ENCODE data around the gene TMEM89. TPM values are rescaled to one million over a fixed set of nuclear protein-coding genes. Genes with fewer than 3 reads are reported as not detected.

The TMEM89 gene
- total RNA-seq, 1 donor from 2014 or later, result not detected

DNA sequence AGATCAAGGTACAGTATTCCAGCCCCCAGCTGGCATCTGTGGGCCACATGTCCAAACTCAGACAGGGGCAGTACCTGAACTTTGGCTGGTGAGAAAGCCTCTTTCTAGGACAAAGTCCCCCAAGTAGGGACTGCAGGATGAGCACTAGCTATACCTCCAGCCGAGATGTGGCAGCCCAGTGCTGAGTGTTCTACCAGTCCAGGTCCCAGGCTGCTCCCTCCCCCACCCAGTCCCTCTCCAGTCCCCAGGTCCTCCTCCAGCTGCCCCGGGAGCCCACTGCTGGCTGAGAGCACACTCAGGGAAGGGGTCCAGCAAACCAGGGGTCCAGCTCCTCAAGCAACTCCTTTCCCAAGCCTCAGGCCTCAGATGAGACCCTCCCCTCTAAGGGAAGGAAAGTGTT, 12.2 kb upstream of the TMEM89 start:
- peak overlapping the region; percentile 81 for H3K4me2 ChIP-seq
- H3K9me3 ChIP-seq (ENCODE audit: low read depth), result no peaks in the 10 kb centered on the region
- no peak overlapping the region for H3K9ac ChIP-seq
- no peak overlapping the region for H2AFZ ChIP-seq (replicated peaks)
- H3K27me3 Mint-ChIP-seq (ENCODE audit: insufficient read depth, low read depth), result peaks cover 8% of the 10 kb centered on the region
- peaks cover 21% of the 10 kb centered on the region for H3F3A ChIP-seq (ENCODE audit: low read depth)
- H3K36me3 Mint-ChIP-seq, result peaks cover 18% of the 10 kb centered on the region
- H3K4me1 Mint-ChIP-seq, result peaks cover 27% of the 10 kb centered on the region
- peaks cover 24% of the 10 kb centered on the region for H4K20me1 ChIP-seq (ENCODE audit: low read depth)
- peaks cover 14% of the 10 kb centered on the region for H3K79me2 ChIP-seq (ENCODE audit: low read depth)
- TF ChIP-seq, protein P1, sequence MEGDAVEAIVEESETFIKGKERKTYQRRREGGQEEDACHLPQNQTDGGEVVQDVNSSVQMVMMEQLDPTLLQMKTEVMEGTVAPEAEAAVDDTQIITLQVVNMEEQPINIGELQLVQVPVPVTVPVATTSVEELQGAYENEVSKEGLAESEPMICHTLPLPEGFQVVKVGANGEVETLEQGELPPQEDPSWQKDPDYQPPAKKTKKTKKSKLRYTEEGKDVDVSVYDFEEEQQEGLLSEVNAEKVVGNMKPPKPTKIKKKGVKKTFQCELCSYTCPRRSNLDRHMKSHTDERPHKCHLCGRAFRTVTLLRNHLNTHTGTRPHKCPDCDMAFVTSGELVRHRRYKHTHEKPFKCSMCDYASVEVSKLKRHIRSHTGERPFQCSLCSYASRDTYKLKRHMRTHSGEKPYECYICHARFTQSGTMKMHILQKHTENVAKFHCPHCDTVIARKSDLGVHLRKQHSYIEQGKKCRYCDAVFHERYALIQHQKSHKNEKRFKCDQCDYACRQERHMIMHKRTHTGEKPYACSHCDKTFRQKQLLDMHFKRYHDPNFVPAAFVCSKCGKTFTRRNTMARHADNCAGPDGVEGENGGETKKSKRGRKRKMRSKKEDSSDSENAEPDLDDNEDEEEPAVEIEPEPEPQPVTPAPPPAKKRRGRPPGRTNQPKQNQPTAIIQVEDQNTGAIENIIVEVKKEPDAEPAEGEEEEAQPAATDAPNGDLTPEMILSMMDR (IDR thresholded peaks at IDR 0.05), result no peak
- TF ChIP-seq EZH2phosphoT487 (IDR thresholded peaks at IDR 0.05), result no peak
- TF ChIP-seq EZH2 (IDR thresholded peaks at IDR 0.05), result no peak
- peak overlapping the region; percentile 90 for H3K4me3 Mint-ChIP-seq
- H3K27ac Mint-ChIP-seq, result no peak overlapping the region
- no peaks in the 10 kb centered on the region for H3K27me3 ChIP-seq
- H3K4me3 ChIP-seq, result no peak overlapping the region
- H3K4me1 ChIP-seq, result peaks cover 18% of the 10 kb centered on the region
- H3K9me3 Mint-ChIP-seq, result no peaks in the 10 kb centered on the region
- H3K27ac ChIP-seq, result no peak overlapping the region
- no peak for DNase-seq (ENCODE audit: low spot score)
- no peaks in the 10 kb centered on the region for H3K36me3 ChIP-seq

GRCh38 chr3:48633256-48633655, 11.7 kb upstream of the TMEM89 start:
- no peaks in the 10 kb centered on the region for H3K9me3 ChIP-seq (ENCODE audit: low read depth)
- no peak for DNase-seq (ENCODE audit: low spot score)
- H3K36me3 ChIP-seq, result no peaks in the 10 kb centered on the region
- H3K4me1 Mint-ChIP-seq, result peaks cover 27% of the 10 kb centered on the region
- H3K4me3 ChIP-seq, result no peak overlapping the region
- H3F3A ChIP-seq (ENCODE audit: low read depth), result peaks cover 21% of the 10 kb centered on the region
- no peaks in the 10 kb centered on the region for H3K9me3 Mint-ChIP-seq
- H3K79me2 ChIP-seq (ENCODE audit: low read depth), result peaks cover 14% of the 10 kb centered on the region
- H3K4me1 ChIP-seq, result peaks cover 18% of the 10 kb centered on the region
- peaks cover 18% of the 10 kb centered on the region for H3K36me3 Mint-ChIP-seq
- H3K27me3 Mint-ChIP-seq (ENCODE audit: insufficient read depth, low read depth), result peaks cover 7% of the 10 kb centered on the region
- H3K4me3 Mint-ChIP-seq, result peak overlapping the region; percentile 70
- H2AFZ ChIP-seq (replicated peaks), result no peak overlapping the region
- no peak overlapping the region for H3K27ac ChIP-seq
- TF ChIP-seq EZH2 (IDR thresholded peaks at IDR 0.05) (no peak), EZH2phosphoT487 (IDR thresholded peaks at IDR 0.05) (no peak)
- TF ChIP-seq, protein P1 (IDR thresholded peaks at IDR 0.05), result no peak
- no peaks in the 10 kb centered on the region for H3K27me3 ChIP-seq
- no peak overlapping the region for H3K9ac ChIP-seq
- no peak overlapping the region for H3K4me2 ChIP-seq
- H3K27ac Mint-ChIP-seq, result no peak overlapping the region
- H4K20me1 ChIP-seq (ENCODE audit: low read depth), result peaks cover 24% of the 10 kb centered on the region

GRCh38 chr3:48631516-48632448, 10.2 kb upstream of the TMEM89 start:
- DNase-seq (ENCODE audit: low spot score), result no peak
- H3K4me3 Mint-ChIP-seq, result no peak overlapping the region
- peaks cover 11% of the 10 kb centered on the region for H3K27me3 Mint-ChIP-seq (ENCODE audit: insufficient read depth, low read depth)
- Histone ChIP-seq H3K9me3 (ENCODE audit: low read depth) (no peaks in the 10 kb centered on the region), H2AFZ (replicated peaks) (no peak overlapping the region), H3K9ac (no peak overlapping the region), H3K4me2 (no peak overlapping the region), H3K27me3 (no peaks in the 10 kb centered on the region), H3K36me3 (no peaks in the 10 kb centered on the region), H3K27ac (no peak overlapping the region), H3K4me3 (no peak overlapping the region), H4K20me1 (ENCODE audit: low read depth) (peaks cover 24% of the 10 kb centered on the region), H3F3A (ENCODE audit: low read depth) (peaks cover 21% of the 10 kb centered on the region), H3K4me1 (peaks cover 16% of the 10 kb centered on the region), H3K79me2 (ENCODE audit: low read depth) (peaks cover 14% of the 10 kb centered on the region)
- H3K4me1 Mint-ChIP-seq, result peaks cover 29% of the 10 kb centered on the region
- TF ChIP-seq EZH2 (IDR thresholded peaks at IDR 0.05) (no peak), EZH2phosphoT487 (IDR thresholded peaks at IDR 0.05) (no peak)
- TF ChIP-seq, protein P1 (IDR thresholded peaks at IDR 0.05), result no peak
- H3K36me3 Mint-ChIP-seq, result peaks cover 28% of the 10 kb centered on the region
- H3K9me3 Mint-ChIP-seq, result no peaks in the 10 kb centered on the region
- no peak overlapping the region for H3K27ac Mint-ChIP-seq
